HG02938 (cell line): ENCODE data around the gene POLD3.

Experiments used
- ATAC-seq: cut with Tn5 transposase; IDR thresholded peaks from one replicate; pipeline ENCODE4 v1.9.1; 2021; ENCODE audit warnings: mild to moderate bottlenecking, moderate library complexity; ENCODE audit not compliant: unreplicated experiment

POLD3 gene

GRCh38 chr11:74592441-74593362 is at the start of gene POLD3:
Gene POLD3 (plus strand): TSS chr11:74592582. CDS start chr11:74592659, 77 bp downstream.
- peak; percentile 85 for ATAC-seq

DNA sequence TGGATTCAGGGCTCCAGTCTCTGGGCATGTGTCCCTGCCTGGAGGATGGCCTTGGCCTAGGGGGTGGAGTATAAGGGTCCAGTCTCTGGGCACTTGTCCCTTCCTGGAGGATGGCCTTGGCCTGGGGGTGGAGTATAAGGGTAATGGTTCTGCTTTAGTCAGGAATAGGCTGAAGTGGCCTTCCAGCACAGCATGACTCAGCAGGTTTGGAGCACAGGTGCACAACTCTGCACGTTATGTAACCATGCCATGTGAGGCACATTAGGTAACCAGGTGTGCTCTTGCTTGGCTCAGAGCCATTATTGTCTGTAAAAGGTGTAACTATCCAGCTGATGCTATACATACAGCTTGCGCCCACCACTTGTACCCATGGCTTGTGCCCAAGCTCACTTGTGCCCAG is 48.4 kb upstream of the POLD3 start:
- no peak for ATAC-seq

DNA sequence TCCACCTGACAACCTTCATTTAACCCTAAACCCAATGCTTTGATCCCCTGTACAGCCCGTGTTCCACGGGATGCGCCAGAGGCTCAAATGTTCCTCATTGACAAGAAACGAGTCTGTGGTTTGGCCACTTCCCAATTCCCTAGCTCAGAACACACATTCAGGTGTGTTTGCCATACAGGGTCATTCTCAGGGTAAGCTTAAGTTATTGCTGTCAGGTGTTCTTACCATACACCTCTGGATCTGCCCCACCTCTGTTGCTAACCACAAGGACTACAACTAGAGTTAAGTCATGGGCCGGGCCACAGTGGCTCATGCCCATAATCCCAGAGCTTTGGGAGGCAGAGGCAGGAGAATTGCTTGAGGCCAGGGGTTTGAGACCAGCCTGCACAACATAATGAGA is 45.6 kb upstream of the POLD3 start:
- no peak for ATAC-seq

DNA sequence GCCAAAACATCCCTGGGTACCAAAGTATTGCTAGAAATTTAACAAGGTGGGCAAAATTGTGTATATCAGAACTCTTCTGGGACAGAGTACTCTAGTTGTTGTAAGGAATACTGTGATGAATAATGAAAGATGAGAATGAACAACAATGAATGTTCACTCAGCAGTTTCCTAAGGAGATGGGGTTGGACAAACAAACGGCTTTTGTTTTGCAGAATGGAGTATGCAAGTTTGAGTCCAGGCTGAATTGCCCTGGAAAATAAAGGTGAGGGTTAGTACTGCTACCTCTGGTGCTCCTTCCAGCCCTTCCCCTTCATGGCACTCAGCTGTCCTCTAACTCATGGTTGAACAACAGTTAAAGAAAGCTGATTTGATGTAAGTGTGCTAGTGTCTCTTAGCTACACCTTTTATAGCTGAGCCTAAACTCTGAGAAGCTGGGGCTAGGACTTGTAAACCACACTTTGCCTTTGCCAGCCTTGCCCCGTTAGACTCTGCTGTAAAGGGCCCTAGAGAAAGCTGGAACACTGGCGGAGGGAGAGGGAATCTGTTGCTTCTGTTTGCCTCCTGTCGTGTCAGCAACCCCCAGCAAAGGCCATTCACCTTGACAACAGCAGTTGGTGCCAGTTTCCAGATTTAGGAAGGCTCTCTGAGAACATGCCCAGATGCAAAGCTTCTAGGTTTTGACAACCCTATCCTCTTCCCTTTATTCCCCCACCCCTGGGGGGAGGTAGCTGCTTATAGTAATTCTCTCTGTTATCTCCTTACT is 41.2 kb upstream of the POLD3 start:
- no peak for ATAC-seq

- ATAC-seq, result no peak
These were observed 40.6 kb upstream of the POLD3 start for GRCh38 chr11:74551754-74552145.

DNA sequence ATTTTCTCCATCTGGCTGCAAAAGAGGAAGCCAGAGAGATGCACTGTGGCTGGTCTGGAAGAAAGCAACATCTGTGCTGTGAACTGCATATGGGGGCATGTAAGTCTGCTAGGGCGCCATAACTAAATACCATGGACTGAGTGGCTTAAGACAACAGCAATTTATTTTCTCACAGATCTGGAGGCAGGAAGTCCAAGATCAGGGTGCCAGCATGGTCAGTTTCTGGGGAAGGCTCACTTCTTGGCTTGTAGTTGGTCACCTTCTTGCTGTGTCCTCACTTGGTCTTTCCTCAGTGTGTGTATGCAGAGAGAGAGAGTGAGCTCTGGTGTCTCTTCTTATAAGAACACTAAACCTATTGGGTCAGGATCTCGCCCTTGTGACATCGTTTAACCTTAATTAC is 34.9 kb upstream of the POLD3 start:
- no peak for ATAC-seq

DNA sequence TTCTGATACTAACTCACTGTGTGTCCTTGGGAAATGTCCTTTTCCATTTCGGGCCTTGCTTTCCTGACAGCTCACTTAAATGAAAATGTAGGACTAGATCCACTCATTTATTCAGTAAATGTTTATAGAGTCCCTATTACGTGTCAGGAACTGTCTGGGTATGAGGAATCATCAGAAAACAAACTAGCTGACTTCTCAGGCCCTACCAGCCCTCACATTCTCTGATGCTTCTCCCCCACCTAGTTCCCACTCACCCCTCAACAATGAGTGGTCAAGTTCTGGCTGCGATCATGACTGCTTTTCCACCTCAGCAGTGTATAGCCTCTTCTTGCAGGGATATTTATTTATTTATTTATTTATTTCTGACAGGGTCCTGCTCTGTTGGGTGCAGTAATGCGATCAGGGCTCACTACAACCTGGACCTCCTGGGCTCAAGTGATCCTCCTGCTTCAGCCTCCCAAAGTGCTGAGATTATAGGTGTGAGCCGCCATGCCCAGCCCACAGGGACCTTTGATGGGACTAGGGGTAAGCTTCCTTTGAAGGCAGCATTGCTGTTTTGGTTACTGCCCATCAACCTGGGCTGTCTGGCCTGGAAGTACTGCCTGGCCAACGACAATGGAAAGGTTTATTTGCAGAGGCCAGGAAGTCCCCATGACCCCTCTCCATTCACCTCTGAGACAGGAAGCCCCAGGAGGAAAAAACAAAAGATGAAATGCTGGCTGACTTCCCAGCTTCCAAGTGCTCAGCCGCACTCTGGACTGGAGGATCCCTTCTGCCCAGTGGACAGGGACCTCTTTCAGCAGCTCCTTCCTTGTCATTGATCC is 33.1 kb upstream of the POLD3 start:
- no peak for ATAC-seq

DNA sequence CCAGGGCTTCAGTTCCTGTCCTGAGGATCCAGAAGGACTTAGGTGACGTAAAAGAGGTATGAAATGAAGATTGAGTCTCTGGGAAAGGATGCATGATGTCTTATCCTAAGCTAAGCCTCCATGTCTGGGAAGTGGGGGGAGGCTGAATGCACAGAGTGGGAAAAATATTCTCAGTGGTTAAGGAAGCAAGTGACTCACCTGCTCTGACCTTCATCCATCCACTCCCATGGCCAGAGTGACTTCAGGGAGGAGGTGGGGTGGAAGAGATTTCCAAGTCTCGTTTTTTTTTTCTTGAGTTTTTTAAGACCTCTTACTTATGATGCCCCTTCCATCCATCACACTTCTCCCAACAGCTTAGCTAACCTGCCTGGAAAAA is 32.5 kb upstream of the POLD3 start:
- no peak for ATAC-seq

DNA sequence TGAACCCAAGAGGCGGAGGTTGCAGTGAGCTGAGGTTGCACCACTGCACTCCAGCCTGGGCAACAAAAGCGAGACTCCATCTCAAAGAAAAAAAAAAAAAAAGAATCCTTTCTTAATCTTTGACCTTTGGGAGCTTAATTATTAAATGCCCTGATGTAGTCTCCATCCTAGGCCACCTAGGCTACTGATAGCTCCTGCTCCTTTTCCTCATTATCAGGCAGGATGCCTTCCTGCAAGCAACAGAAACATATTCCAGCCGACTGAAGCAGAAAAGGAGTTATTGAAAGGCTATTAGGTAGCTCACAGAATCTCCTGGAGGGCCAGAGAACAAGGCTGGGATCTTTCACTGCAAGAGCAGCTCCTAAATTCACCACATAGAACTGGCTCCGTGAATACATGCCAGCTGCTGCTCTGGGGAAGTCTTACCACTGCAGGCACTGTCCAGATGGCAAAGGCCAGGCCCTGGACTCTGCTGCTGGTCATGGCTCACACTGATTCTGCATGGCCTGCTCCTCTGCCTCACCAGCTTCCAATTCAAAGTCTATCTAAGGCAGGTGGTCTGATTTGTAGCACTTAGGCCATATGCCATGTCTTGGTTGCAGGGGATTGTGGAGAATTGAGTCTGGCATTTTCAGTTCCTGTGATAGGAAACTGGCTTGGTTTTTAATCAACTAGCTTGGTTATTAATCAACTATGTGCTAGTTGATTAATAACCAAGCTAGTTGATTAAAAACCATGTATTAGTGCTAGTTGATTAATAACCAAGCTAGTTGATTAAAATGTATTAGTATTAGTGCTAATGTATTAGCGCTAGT is 26.0 kb upstream of the POLD3 start:
- ATAC-seq, result no peak

DNA sequence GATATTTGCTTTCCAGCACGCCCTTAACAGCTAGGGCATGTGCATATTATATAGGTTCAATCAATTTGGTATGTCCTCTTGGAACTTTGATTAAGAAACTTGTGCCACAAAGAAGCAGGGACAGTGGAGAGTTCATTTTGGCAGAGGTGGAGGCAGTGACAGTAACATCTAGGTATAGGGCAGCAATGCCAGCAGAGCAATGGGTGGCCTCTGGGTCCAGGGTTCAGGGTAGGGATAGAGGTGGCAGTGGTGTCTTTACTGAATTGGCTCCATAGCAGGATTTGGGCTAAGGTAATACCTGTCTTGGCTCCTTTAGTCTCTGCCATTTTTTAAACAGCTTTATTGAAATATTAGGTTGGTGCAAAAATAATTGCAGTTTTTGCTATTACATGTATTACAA is 24.4 kb upstream of the POLD3 start:
- no peak for ATAC-seq

GRCh38 chr11:74570266-74571061 is 21.9 kb upstream of the POLD3 start:
- ATAC-seq, result no peak

DNA sequence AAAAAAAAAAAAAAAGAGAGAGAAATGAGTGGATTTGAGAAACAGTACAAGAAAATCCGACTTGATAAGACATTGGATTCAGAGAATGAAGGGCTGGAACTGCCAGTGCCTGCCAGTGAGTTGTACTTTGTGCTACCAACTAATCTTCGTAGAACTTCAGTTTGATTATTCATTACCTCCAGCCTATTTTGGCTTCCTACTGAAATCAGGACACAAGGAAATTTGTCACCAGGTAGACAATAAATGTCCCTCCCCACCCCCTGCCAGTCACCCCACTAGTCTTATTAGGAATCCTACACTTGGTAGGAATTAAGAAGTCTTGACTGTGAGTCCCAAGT is 21.4 kb upstream of the POLD3 start:
- ATAC-seq, result no peak

GRCh38 chr11:74572349-74572748 is 20.0 kb upstream of the POLD3 start:
- no peak for ATAC-seq

GRCh38 chr11:74574563-74574962 is 17.8 kb upstream of the POLD3 start:
- no peak for ATAC-seq

- no peak for ATAC-seq
These were observed 16.4 kb upstream of the POLD3 start for GRCh38 chr11:74575999-74576398.

DNA sequence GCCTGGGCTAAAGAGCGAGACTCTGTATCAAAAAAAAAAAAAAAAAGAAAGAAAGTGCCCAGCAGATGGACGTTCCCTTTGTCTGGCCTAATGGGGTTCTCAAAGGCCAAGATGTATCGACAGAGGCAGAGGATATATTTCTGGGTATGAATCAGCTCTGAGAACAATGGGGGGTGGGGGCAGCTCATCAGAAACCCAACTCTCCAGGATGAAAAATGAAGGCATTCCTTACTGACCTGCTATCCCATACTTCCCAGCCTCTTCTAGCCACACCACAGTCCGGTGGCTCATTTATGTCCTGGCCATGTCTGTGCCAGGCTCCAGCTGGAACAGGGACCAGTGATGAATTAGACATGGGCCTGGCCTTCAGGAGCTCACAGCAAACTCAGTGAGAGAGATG is 15.2 kb upstream of the POLD3 start:
- ATAC-seq, result no peak

GRCh38 chr11:74577624-74578396 is 14.6 kb upstream of the POLD3 start:
- ATAC-seq, result no peak

DNA sequence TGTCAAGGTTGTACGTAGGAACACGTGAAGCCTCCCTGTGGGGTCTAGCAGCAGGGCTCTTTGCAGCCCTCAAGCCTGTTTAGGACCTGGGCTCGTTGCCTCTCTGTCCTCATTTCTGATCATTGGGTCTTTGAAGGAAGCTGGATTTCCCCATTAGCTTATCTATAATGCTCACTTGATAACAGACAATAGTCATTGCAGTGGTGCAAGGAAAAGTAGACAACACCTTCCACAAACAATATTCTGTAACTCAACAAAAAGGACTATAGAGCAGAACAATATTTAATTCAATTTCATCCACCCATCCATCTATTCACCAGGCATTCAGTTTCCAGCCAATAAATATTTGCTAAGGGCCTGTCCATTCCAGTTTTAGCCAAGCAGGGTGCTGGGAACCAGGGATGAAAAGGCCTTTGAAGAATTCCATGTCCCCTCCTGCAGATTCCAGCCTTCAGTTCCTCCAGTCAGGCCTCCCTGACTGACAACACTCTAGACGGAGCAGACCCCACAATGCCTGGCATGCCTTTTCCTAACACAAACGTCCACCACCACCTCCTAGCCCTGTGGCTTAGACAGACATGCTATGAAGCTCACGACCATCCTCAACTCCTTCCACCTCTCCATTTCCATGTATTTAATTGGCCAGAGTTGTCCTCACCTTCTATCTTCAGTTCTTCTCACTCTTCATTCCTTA is 12.7 kb upstream of the POLD3 start:
- ATAC-seq, result no peak
